Mesenchymal stem cell (in vitro differentiated cells and primary cell): ENCODE results near the gene GAS6.

Source experiments
- DNase-seq: peaks from one replicate; pipeline ENCODE4 v3.0.0-alpha.2; 2013
- H2AFZ ChIP-seq: one replicate; pipeline ENCODE4 v1.6.1; 2013; ENCODE audit warnings: low read depth, mild to moderate bottlenecking, control low read depth, inconsistent platforms, low read length, moderate library complexity
- H2AK5ac ChIP-seq: 2 replicates; pipeline ENCODE4 v1.6.1; 2013; ENCODE audit warnings: low read length, moderate library complexity, mild to moderate bottlenecking, inconsistent platforms; ENCODE audit not compliant: severe bottlenecking
- H2BK120ac ChIP-seq: one replicate; pipeline ENCODE4 v1.6.1; 2013; ENCODE audit warnings: low read depth, mild to moderate bottlenecking, inconsistent platforms, low read length, moderate library complexity
- H2BK12ac ChIP-seq, 2 experiments: one replicate each; pipeline ENCODE4 v1.6.1; 2013; ENCODE audit warnings: inconsistent platforms in 2 of 2, low read length in 2 of 2, mild to moderate bottlenecking in 2 of 2, moderate library complexity in 2 of 2, control low read depth in 1 of 2
- H2BK15ac ChIP-seq: one replicate; pipeline ENCODE4 v1.6.1; 2013; ENCODE audit warnings: mild to moderate bottlenecking, low read depth, inconsistent platforms; ENCODE audit not compliant: poor library complexity, severe bottlenecking
- H2BK5ac ChIP-seq: 2 replicates; pipeline ENCODE4 v1.6.1; 2013; ENCODE audit warnings: low read depth, mild to moderate bottlenecking, low read length, control low read depth, inconsistent platforms; ENCODE audit not compliant: poor library complexity, severe bottlenecking
- H3K14ac ChIP-seq, 2 experiments: one replicate each; pipeline ENCODE4 v1.6.1; 2013; ENCODE audit warnings: inconsistent platforms in 2 of 2, low read length in 2 of 2, control low read depth in 1 of 2, mild to moderate bottlenecking in 1 of 2, moderate library complexity in 1 of 2
- H3K18ac ChIP-seq, 2 experiments: one replicate each; pipeline ENCODE4 v1.6.1; 2013; ENCODE audit warnings: inconsistent platforms in 2 of 2, low read length in 2 of 2, control low read depth in 1 of 2, low read depth in 1 of 2, mild to moderate bottlenecking in 1 of 2
- H3K23ac ChIP-seq, 2 experiments: one replicate each; pipeline ENCODE4 v1.6.1; 2013; ENCODE audit warnings: inconsistent platforms in 2 of 2, low read length in 2 of 2, mild to moderate bottlenecking in 2 of 2, moderate library complexity in 2 of 2, control low read depth in 1 of 2
- H3K27ac ChIP-seq: 2 replicates; pipeline ENCODE4 v1.5.1; 2013; ENCODE audit warnings: mild to moderate bottlenecking, moderate library complexity, low read length, control low read depth, inconsistent platforms; ENCODE audit not compliant: poor library complexity, severe bottlenecking
- H3K27me3 ChIP-seq, 2 experiments: 2 replicates each; pipeline versions ENCODE4 v1.6.1 to v1.7.0; 2013; ENCODE audit warnings: low read length in 2 of 2, mild to moderate bottlenecking in 2 of 2, moderate library complexity in 2 of 2, control low read depth in 1 of 2, inconsistent platforms in 1 of 2; ENCODE audit not compliant: control insufficient read depth in 1 of 2, insufficient read depth in 1 of 2
- H3K36me3 ChIP-seq, 2 experiments: 2 replicates each; pipeline versions ENCODE4 v1.6.1 to v1.7.0; 2013; ENCODE audit warnings: low read length in 2 of 2, control low read depth in 1 of 2, inconsistent platforms in 1 of 2, low read depth in 1 of 2, mild to moderate bottlenecking in 1 of 2; ENCODE audit not compliant: insufficient read depth in 2 of 2, control insufficient read depth in 1 of 2
- H3K4ac ChIP-seq, 2 experiments: one replicate each; pipeline ENCODE4 v1.6.1; 2013; ENCODE audit warnings: inconsistent platforms in 2 of 2, low read length in 2 of 2, mild to moderate bottlenecking in 2 of 2, moderate library complexity in 2 of 2, control low read depth in 1 of 2, low read depth in 1 of 2
- H3K4me1 ChIP-seq: 2 replicates; pipeline ENCODE4 v1.6.1; 2013; ENCODE audit warnings: low read depth, low read length, control low read depth; ENCODE audit not compliant: control insufficient read depth, insufficient read depth
- H3K4me2 ChIP-seq: 2 replicates; pipeline ENCODE4 v1.6.1; 2013; ENCODE audit warnings: low read length, mild to moderate bottlenecking, inconsistent platforms; ENCODE audit not compliant: poor library complexity, severe bottlenecking
- H3K4me3 ChIP-seq, 2 experiments: 2 replicates each; pipeline versions ENCODE4 v1.5.1 to v1.7.0; 2013; ENCODE audit warnings: low read length in 2 of 2, mild to moderate bottlenecking in 2 of 2, control low read depth in 1 of 2, low read depth in 1 of 2; ENCODE audit not compliant: insufficient read depth in 1 of 2
- H3K79me1 ChIP-seq: replicated peaks from 2 replicates; pipeline ENCODE4 v1.6.1; 2013; ENCODE audit warnings: mild to moderate bottlenecking, control low read depth, low read length, inconsistent platforms; ENCODE audit not compliant: poor library complexity, severe bottlenecking
- H3K9ac ChIP-seq: 2 replicates; pipeline ENCODE4 v1.7.0; 2013; ENCODE audit warnings: mild to moderate bottlenecking, low read length, moderate library complexity
- H3K9me3 ChIP-seq: 2 replicates; pipeline ENCODE4 v1.7.0; 2013; ENCODE audit warnings: mild to moderate bottlenecking, low read length; ENCODE audit not compliant: control insufficient read depth
- H4K8ac ChIP-seq: one replicate; pipeline ENCODE4 v1.6.1; 2013; ENCODE audit warnings: inconsistent platforms, mild to moderate bottlenecking, low read length, moderate library complexity
- H4K91ac ChIP-seq: one replicate; pipeline ENCODE4 v1.6.1; 2013; ENCODE audit warnings: mild to moderate bottlenecking, low read length, inconsistent platforms
- WGBS: methylation state at CpG from one replicate; pipeline ENCODE4 v1.1.7; 2013; ENCODE audit warnings: mixed read lengths; 5-methylcytosine and 5-hydroxymethylcytosine counted together

GAS6 gene

DNA sequence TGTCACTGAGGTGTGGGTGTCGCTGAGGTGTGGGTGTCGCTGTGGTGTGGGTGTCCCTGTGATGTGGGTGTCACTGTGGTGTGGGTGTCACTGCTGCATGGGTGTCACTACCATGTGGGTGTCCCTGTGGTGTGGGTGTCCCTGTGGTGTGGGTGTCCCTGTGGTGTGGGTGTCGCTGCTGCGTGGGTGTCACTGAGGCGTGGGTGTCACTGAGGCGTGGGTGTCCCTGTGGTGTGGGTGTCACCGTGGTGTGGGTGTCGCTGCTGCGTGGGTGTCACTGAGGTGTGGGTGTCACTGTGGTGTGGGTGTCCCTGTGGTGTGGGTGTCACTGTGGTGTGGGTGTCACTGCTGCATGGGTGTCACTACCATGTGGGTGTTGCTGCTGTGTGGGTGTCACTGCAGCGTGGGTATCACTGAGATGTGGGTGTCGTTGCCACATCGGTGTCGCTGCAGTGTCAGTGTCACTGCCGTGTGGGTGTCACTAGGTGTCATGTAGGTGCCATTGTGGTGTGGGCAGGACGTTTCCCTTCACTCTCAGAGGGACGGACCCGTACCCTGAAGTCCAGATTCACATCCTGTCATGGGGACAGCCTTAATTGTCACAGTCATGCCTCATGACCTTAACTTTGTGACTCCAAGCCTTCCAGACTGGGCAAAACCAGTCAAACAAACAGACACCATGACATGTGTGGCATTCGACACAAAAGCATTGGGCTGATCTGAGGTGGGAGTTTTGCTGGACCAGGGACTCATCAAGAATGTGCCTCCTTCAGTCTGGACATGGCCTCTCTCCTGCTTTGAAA is 12.7 kb upstream of the GAS6 start:
- DNase-seq = no peak

DNA sequence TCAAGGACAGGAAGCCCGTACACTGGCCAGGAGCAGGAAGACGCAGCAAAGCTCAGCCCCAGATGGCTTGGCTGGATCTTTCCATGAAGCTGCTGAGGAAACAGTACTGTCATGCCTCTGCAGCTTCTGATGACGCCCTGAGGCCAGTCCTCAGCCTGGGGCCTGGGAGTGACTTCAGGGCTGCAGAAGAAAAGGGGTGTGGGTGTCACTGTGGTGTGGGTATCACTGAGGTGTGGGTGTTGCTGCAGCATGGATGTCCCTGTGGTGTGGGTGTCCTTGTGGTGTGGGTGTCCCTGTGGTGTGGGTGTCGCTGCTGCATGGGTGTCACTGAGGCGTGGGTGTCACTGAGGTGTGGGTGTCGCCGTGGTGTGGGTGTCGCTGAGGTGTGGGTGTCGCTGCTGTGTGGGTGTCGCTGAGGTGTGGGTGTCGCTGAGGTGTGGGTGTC is 12.0 kb upstream of the GAS6 start:
- Histone ChIP-seq H2AFZ (no peak overlapping the region), H4K91ac (peak overlapping the region; percentile 23), H3K4me1 (peaks cover 7% of the 10 kb centered on the region), H3K18ac (no peak overlapping the region), H3K14ac (peak overlapping the region in 1 of 2 experiments; percentile 76), H3K27me3 (no peaks in the 10 kb centered on the region), H3K79me1 (no peaks in the 10 kb centered on the region), H3K4me2 (no peak overlapping the region), H3K23ac (no peak overlapping the region), H3K9ac (no peak overlapping the region), H3K4ac (no peak overlapping the region), H3K9me3 (no peaks in the 10 kb centered on the region), H4K8ac (no peak overlapping the region), H2AK5ac (no peak overlapping the region), H3K4me3 (no peak overlapping the region), H3K36me3 (peaks cover 0 to 6% of the 10 kb centered on the region in 2 experiments), H2BK120ac (no peak overlapping the region), H2BK12ac (no peak overlapping the region), H2BK5ac (no peak overlapping the region), H3K27ac (no peak overlapping the region), H2BK15ac (no peak overlapping the region)
- 64% methylated on average over 11 of the region's 11 CpGs for WGBS
- DNase-seq = no peak

More for the DNA sequence above, 12.7 kb upstream of the GAS6 start:
- Histone ChIP-seq H2BK15ac (no peak overlapping the region), H3K36me3 (peaks cover 0 to 6% of the 10 kb centered on the region in 2 experiments), H2AK5ac (no peak overlapping the region), H3K27me3 (no peaks in the 10 kb centered on the region), H2BK5ac (no peak overlapping the region), H2AFZ (no peak overlapping the region), H3K14ac (no peak overlapping the region), H3K9ac (no peak overlapping the region), H3K4me1 (peaks cover 8% of the 10 kb centered on the region), H4K91ac (peak overlapping the region; percentile 23), H3K9me3 (no peaks in the 10 kb centered on the region), H3K79me1 (no peaks in the 10 kb centered on the region), H4K8ac (no peak overlapping the region), H2BK12ac (no peak overlapping the region), H3K27ac (no peak overlapping the region), H3K23ac (no peak overlapping the region), H3K4me3 (no peak overlapping the region), H3K18ac (no peak overlapping the region), H3K4ac (no peak overlapping the region), H3K4me2 (no peak overlapping the region), H2BK120ac (no peak overlapping the region)
- 98% methylated on average over 9 of the region's 18 CpGs for WGBS

DNA sequence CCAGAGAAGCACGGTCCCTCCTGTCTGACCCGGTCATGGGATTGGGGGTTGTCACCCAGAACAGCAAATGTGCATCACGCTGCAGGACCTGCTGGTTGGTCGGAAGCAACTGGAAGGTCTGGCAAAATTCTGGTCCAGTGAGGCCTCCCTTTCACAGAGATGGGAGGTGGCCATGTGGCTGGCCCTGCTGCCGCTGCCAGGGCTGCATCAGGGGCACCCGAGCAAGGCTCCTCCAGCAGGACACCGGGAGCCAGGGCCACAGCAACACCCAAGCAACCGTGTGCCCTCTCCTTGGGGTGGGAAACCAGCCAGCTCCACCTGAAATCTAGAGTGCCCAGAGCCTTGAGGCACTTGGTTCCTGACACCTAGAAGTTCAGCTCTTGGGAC is 11.5 kb upstream of the GAS6 start:
- Histone ChIP-seq H3K4me3 (no peak overlapping the region), H3K4me2 (no peak overlapping the region), H2AFZ (no peak overlapping the region), H3K4me1 (peaks cover 7% of the 10 kb centered on the region), H3K4ac (no peak overlapping the region), H3K27ac (no peak overlapping the region), H3K9me3 (no peaks in the 10 kb centered on the region), H2AK5ac (no peak overlapping the region), H3K36me3 (peaks cover 0 to 6% of the 10 kb centered on the region in 2 experiments), H3K27me3 (no peaks in the 10 kb centered on the region), H4K8ac (no peak overlapping the region), H2BK120ac (no peak overlapping the region), H4K91ac (no peak overlapping the region), H2BK15ac (no peak overlapping the region), H3K23ac (no peak overlapping the region), H3K18ac (no peak overlapping the region), H3K79me1 (no peaks in the 10 kb centered on the region), H2BK5ac (no peak overlapping the region), H3K9ac (no peak overlapping the region), H2BK12ac (no peak overlapping the region), H3K14ac (peak overlapping the region in 1 of 2 experiments; percentile 14)
- WGBS = 92% methylated on average over 8 of the region's 8 CpGs
- DNase-seq = no peak

DNA sequence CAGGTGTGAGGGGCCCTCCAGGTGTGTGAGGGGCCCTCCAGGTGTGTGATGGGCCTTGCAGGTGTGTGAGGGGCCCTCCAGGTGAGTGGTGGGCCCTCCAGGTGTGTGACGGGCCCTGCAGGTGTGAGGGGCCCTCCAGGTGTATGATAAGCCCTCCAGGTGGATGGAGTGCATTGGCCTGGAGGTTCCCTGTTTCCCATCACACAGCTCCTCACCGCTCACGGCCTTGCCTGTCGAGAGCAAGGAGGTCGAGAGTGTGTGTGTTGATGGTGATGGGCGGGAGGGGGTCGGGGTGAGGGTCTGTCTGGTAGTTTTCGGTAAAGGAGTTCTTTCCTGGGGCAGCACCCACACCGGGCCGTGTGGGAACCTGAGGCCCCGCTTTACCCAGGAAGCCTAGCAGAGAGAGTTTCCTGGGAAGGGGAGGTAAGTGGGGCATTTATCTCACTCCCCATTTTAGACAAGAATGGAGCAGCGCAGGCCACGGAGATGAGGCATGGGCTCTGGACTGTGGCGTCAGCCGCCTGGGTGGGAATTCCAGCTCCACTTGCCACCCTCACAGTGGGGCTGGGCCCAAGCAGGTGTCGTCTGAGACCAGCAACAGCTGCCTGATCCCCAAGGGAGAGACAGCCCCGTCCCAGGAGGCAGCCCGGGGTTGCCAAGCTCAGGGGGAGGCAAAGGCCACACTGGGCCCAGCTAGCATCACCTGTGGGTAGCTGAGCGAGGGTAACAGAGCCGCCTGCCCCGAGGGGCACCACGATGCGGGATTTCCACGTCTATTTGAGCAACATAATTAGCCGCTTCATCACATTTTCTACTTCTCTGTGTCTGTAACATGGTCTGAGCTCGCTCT is 10.9 kb upstream of the GAS6 start:
- Histone ChIP-seq H3K9ac (no peak overlapping the region), H2AK5ac (no peak overlapping the region), H3K23ac (no peak overlapping the region), H3K4me1 (peaks cover 7% of the 10 kb centered on the region), H3K4me3 (no peak overlapping the region), H2BK120ac (no peak overlapping the region), H3K4ac (no peak overlapping the region), H4K91ac (no peak overlapping the region), H3K9me3 (no peaks in the 10 kb centered on the region), H3K18ac (no peak overlapping the region), H3K79me1 (no peaks in the 10 kb centered on the region), H3K14ac (no peak overlapping the region), H2AFZ (no peak overlapping the region), H3K36me3 (peaks cover 0 to 6% of the 10 kb centered on the region in 2 experiments), H2BK5ac (no peak overlapping the region), H2BK12ac (no peak overlapping the region), H4K8ac (no peak overlapping the region), H3K27me3 (no peaks in the 10 kb centered on the region), H2BK15ac (no peak overlapping the region), H3K27ac (no peak overlapping the region), H3K4me2 (no peak overlapping the region)
- DNase-seq = no peak
- WGBS = 88% methylated on average over 26 of the region's 26 CpGs
